GM18519 (cell line): ENCODE measurements around the gene RHOT1.
"Not testable (repeated sequence)": the region's sequence is repeated elsewhere in the genome, so short reads cannot be mapped to it uniquely, and the experiment has no call there.

Experiments
- ATAC-seq: cut with Tn5 transposase; IDR thresholded peaks from one replicate; pipeline ENCODE4 v1.9.1; 2021; ENCODE audit warnings: mild to moderate bottlenecking, moderate library complexity; ENCODE audit not compliant: unreplicated experiment, low FRiP score

The RHOT1 gene

DNA sequence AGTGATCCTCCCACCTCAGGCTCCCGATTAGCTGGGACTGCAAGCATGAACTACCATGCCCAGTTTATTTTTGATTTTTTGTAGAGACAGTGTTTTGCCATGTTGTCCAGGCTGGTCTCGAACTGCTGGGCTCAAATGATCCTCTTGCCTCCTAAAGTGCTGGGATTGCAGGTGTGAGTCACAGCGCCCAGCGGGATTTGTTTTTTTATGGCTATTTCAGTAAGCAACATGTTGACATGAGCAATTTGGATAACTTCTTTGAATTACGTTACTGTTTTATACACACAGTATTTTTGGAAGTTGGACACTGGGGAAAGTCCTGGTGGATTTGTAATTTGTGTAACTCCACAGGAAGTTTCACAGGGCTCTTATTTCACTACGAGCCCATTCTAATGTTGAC lies 18.5 kb upstream of the RHOT1 start:
- no peak for ATAC-seq

DNA sequence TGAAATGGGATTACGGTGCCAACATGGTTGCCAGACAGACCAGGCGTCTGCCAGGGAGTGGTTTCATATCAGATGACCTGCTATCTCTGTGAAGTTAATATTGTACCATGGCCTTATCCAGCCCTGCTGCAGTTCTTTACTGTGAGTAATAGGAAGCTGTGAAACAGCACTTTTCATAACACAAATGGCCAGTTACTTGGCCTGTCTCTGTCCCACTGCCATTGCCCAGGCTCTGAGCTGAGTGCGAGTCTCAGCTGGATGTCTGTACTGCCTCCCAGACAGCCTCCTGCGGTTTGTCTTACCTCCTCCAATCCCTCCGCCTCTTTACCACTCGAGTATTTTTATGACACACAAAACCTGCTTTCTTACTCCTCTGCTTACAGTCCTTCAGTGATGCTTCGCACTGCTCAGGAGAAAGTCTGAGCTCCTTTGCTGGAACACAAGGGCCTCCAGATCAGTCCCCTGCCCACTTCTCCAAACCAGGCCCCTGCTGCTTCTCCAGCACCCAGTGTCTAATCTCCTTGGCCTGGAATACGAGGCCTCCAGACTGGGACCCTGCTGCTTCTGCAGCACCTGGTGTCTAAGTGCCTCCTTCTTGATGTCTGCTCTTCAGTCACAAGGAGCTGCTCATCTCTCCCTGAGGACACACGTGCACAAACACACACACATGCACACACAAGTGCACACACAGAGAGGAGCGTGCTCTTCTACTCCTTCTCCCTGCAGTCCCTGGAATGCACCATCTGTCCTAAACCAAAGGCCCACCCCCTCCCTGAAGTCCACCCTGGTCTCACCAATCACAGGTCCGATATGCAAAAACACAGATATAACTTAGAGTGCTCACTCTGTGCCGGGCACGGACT lies 17.1 kb upstream of the RHOT1 start:
- no peak for ATAC-seq

DNA sequence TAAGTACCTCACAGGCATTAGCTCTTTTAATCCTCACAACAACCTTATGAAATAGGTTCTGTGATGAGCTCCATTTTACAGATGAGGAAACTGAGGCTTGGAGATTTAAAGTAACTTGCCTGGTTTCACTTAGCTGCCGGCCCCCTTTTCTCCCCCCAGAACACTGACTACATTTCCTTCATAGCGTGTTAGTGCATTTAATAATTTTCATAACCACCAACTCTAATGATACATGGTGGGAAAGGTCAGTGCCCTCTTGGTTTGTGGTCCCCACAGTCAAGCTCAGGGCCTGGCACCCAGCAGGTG lies 16.5 kb upstream of the RHOT1 start:
- no peak for ATAC-seq

DNA sequence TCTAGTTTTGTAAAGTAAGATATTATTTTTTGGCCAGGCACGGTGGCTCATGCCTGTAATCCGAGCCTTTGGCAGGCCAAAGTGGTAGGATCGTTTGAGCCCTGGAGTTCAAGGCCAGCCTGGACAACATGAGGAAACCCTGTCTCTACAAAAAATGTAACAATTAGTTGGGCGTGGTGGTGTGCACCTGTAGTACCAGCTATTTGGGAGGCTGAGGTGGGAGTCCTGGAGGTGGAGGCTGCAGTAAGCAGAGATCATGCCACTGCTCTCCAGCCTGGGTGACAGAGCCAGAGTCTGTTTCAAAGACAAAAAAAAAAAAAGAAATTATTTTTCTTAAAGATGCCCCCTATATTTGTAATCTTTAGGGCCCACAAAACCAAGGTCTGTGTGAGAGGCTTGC lies 16.0 kb upstream of the RHOT1 start:
- ATAC-seq: no peak

DNA sequence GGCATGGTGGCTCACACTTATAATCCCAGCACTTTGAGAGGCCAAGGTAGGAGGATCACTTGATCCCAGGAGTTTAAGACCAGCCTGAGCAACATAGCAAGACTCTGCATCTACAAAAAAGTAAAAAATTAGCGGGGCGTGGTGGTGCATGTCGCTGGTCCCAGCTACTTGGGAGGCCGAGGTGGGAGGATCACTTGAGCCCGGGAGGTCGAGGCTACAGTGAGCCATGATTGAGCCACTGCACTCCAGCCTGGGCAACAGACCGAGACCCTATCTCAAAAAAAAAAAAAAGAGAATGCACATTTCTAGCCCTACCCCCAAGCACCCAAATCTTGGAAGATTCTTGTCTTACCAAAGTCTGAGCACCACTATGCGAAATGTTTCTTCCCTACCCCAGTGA lies 15.6 kb upstream of the RHOT1 start:
- no peak for ATAC-seq

DNA sequence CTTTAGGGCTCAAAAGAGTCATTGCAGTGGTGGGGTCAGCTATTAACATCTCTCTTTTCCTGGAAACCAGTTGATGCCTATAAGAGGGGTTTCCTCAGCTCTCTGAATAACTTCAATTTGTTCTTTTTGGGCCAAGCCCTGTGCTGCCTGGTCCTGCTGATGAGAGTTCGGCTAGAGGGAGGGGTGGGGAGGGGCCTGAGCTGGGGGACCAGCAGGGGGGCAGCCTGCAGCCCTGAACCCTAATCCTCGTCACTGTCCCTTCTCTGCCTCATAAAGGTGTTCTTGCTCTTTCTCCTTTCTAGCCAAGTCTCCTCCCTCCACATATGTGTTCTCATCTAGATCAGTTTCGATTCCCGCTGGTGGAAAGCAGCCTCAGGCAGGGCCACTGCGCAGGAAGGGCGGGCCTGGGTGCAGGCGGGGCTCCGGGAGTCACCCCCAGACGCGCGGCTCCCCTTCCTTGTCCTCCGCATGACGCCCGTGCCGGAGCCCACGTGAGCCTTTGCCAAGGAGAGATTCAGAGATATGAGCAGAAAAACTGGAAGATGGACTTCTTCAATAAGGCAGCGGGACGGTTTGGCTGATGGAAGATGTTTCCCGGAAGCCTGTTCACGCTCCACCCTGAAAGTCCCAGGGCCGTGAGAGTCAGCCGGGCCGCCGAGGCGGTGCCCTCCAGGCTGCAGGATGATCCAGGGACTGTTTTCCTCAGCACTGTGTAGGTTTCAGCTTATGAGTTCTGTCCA lies 15.0 kb upstream of the RHOT1 start:
- no peak for ATAC-seq

DNA sequence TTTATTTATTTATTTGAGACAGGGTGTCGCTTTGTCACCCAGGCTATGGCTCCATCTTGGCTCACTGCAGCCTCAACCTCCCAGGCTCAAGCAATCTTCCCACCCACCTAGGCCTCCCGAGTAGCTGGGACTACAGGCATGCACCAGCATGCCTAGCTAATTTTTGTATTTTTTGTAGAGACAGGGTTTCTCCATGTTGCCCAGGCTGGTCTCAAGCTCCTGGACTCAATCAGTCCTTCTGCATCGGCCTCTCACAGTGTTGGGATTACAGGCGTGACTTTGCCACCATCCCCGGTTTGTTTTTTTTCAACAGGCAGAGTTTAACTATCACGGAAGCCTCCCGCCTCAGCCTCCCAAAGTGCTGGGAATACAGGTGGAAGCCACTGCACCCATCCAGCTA lies 13.8 kb upstream of the RHOT1 start:
- ATAC-seq: not testable (repeated sequence)

DNA sequence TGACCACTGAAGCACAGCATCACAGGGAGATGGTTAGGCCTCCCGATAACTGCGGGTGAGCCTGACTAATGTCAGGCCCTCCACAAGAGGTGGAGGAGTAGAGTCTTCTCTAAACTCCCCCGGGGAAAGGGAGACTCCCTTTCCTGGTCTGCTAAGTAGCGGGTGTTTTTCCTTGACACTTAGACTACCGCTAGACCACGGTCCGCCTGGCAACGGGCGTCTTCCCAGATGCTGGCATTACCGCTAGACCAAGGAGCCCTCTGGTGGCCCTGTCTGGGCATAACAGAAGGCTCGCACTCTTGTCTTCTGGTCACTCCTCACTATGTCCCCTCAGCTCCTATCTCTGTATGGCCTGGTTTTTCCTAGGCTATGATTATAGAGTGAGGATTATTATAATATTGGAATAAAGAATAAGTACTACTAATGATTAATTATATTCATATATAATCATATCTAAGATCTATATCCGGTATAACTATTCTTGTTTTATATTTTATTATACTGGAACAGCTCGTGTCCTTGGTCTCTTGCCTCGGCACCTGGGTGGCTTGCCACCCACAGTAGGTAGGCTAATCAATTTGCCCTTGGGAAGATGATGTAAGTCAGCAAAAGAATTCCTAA lies 6.7 kb upstream of the RHOT1 start:
- ATAC-seq: not testable (repeated sequence)

DNA sequence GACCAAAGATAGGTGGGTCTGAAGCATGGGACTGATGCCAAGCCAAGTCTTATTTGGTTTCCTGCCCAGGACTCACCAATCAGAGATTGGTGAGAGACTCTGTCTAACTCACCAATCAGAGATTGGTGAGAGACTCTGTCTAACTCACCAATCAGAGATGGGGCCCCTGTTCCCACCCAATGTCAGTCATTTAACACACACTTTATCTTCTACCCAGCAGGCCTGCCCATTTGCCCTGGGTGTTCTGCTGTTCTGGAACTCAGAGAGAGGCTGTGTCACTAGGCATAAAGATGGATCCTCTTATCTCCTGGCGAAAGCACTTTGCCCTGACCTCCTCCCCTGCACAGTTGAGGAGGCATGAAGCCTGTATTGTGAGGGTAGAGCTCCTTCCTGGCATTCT lies 5.4 kb upstream of the RHOT1 start:
- ATAC-seq: no peak

DNA sequence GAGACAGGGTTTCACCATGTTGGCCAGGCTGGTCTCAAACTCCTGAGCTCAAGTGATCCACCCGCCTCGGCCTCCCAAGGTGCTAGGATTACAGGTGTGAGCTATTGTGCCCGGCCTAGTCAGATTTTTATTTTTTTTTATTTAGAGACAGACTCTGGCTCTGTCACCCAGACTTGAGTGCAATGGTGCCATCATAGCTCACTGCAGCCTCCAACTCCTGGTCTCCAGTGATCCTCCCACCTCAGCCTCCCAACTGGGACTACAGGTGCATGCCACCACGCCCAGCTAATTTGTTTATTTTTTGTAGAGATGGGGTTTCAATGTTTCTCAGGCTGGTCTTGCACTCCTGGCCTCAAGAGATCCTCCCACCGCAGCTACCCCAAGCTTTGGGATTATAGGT lies 2.8 kb upstream of the RHOT1 start:
- ATAC-seq: not testable (repeated sequence)

DNA sequence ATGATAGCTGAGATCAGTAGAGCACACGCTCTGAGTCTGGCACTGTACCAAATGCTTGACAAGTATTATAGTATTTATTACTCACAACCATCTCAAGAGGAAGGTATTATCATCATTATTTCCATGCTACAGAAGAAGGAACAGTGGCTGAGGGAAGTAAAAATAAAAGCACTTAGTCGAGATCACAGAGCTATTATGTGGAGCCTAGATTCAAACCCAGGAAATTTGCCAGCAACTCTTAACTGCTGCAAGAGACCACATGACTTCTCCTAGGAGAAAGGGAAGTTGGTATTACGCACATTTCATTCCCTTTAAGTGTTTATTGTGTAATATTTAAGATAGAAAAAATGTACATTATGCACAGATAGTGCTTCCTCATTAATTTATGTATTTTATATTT lies 1.0 kb upstream of the RHOT1 start:
- ATAC-seq: no peak

DNA sequence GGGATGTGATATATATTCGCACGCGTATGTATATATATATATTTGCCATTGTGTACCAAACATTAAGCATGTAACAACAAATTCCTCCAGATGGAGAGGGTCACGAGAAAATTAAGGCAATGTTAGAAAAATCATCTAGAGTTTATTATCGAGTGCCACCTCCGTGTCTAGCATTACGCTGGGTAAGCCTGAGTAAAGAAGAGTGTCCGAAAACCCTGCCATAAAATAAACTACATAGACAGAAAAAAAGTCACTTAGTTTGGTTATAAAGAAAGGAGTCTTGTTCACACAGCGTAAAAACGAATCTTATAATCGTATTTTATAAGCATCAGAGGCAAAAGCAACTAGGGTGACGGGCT lies 644 bp upstream of the RHOT1 start:
- ATAC-seq: no peak

DNA sequence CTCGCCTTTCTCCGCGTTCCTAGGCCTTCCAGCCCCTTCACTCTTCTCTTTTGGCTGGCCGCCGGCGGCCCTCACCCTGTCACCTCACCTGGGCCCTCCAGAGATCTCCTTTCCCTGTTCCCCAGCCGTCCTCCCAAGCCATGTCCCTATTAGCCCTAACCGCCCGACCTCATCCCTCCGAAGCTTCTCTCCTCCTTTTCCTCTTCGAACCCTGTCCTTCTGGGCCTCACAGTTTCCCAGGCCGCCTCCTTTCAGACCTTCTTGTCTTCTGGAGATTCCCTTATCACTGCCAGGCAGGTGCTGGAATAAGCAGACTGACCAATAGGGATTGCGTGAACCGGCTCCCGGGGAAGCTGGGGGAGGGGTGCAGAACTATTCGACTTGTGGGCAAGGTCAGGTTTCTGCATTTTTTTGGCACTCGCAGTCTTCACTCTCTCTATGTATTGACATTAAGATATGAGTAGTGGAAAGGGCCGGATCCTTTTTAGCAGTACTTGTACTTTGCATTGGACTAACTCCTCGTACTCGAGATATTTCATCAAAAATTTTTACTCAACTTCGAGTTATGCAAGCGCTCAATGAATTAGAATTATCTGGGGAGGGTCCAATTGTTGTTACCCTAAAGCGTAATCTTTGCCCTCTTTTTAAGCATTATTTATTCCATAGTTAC lies 690 bp downstream of the RHOT1 start:
- no peak for ATAC-seq

DNA sequence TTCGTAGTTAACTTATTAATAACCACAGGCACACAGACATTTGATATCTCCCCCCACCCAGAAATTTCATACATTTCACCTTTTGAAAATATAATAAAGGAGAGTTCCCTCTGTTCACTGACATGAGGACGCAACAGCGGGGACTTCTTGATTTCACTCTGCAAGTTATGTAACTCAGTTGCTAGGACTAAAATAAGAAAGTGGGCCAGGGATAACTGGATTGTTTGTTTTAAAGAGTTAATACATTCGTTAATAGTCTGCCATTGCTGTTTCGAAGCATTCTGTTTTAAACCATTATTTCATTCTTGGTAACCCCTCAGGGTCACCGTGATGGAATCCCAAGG lies 1.2 kb downstream of the RHOT1 start:
- no peak for ATAC-seq

DNA sequence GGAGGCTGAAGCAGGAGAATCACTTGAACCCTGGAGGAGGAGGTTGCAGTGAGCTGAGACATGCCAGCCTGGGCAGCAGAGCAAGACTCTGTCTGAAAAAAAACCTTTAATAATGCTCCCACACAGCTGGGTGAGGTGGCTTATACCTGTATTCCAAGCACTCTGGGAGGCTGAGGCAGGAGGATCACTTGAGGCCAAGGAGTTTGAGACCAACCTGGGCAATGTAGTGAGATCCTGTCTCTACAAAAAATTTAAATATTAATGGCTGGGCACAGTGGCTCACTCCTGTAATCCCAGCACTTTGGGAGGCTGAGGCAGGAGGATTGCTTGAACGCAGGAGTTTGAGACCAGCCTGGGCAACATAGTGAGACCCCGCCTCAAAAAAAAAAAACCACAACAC lies 2.1 kb downstream of the RHOT1 start:
- not testable (repeated sequence) for ATAC-seq

DNA sequence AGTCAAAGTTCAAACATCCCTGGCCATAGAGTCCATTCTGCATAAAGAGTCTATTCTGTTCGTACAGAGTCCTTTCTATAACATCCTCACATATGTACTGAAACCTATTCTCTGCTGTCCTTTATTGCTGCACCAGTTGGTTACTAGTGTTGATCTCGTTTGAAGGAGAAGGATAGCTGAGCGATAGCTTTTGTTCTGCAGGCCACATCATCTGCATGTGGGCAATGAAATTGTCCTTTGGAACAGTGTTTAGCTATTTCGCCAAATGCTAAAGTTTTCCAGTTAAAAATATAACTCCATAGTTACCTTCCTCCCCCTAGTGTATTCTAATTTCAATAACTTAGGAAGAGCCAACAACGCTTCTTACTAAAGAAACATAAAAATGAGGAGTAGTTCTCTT lies 6.0 kb downstream of the RHOT1 start:
- ATAC-seq: no peak

DNA sequence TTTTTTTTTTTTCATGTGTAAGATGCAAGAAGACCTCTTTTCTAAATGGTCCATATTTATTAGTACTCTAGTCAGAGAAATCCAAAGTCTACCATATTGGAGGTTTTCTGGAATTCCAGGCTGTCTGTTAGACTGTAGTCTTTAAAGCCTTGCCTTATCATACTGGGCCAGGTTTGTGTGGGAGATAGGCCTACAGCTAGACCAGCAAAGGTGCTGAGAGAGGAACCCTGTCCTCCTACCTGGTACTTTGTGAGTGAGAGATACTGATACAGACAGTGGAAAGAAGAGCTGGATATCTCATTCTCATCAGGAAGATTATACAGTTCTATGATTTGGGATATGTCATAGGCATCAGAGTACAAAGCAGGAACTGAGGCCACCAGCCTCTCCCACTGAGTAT lies 8.1 kb downstream of the RHOT1 start:
- no peak for ATAC-seq

DNA sequence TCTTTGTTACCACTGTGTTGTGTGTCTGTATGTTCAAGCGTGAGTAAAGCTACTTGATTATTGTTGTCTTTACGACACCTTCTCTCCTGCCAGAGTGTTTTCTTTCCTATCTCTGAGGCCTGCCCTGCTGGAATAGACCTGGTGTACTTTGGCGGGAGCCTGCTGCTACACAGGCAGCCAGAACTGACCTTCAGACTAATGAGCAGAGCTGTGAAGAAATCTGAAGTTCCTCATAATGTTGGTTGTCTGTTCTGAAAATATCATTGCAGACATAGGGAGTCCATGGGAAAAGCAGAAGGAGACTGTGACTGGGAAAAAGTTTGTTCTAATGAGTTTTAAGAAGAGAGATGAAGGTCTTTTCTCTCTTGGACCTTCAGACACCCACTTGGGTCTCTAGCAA lies 9.8 kb downstream of the RHOT1 start:
- ATAC-seq: no peak

DNA sequence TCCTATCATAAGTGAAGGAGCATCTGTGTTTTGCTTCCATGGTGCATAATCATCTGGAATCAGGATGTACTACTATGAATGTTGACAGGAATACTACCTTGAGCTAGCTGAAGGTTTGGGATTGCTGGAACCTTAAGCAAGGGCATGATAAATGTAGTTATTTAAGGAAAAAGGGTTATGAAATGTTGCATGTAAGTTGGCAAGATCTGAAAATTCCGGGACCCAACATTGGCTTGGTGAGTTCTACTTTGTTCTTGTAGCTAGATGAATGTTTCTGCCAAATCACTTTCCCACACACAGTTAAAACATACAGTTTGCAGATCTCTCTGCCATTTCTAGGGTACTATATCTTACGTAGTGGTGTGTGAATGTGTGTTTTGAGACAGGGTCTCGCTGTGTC lies 13.6 kb downstream of the RHOT1 start:
- no peak for ATAC-seq

DNA sequence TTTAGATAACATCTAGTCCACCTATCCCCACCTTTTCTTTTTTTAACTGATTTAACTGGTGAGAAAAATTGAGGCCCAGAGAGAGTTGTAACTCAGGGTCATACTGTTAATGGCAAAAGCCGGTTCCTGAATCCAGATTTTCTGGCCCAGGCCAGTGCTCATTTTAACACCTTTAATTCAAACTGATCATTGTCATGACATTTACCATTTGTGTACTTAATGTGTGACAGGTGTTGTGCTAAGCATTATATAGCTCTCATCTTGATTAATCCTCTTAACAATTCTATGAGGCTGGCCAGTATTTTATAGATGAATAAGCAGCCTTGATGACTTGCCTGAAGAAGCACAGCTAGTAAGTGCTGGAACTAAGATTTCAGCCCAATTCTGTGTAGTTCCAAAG lies 14.4 kb downstream of the RHOT1 start:
- ATAC-seq: no peak

DNA sequence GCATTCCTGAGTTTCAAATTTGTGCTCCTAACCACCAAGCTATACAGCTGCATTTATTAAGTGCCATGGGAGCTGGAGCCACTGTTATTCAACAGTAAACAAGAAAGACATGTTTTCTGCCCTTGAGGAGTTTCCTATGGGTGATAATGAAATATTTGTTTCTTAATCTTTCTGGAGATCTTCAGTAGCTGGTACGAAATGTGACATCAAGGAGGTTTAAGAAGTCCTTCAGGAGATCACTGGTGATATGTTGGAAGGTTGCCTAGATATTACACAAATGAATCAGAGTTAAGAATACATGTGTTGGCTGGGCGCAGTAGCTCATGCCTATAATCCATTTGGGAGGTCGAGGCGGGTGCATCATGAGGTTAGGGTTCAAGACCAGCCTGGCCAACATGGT lies 14.9 kb downstream of the RHOT1 start:
- no peak for ATAC-seq
